ENCODE measurements around the gene INTS7.

GRCh38 chr1:211935448-211935970, 99.8 kb downstream of the INTS7 start:
- TF ChIP-seq CTCF (IDR thresholded peaks at IDR 0.05): no peak
- TF ChIP-seq ZFX (IDR thresholded peaks at IDR 0.05; ENCODE audit: borderline replicate concordance): no peak
